Naive thymus-derived CD8-positive, alpha-beta T cell (primary cell): ENCODE measurements around the gene POMT2. TPM values are rescaled to one million over a fixed set of nuclear protein-coding genes. Genes with fewer than 3 reads are reported as not detected.

ENCODE experiments used
- ATAC-seq, 2 donors: fragments of 150-1000 bp; cut with Tn5 transposase in 1 of 2; sonication (Bioruptor Pico), chemical (Tn5 transposase) in 1 of 2; 1 replicate in 1 of 2; 2 replicates in 1 of 2; pipeline ENCODE4 v1.10.0; 2021; ENCODE audit warnings: mild to moderate bottlenecking in 2 of 2, moderate library complexity in 2 of 2
- POLR2A ChIA-PET: fragments of 350-600 bp; sonication (Branson Sonifier 250); formaldehyde crosslinking; loops from one replicate; lab custom pipeline; 2021; ENCODE audit warnings: antibody characterized with exemption; lab: Charles Lee
- DNase-seq, 10 donors: peaks; one replicate each; pipeline versions ENCODE4 v3.0.0 to v3.0.0-alpha.2; 2020 to 2022
- H3K27ac Mint-ChIP-seq, 10 donors: one replicate each; pipeline ENCODE4 v1.8.0; 2020 to 2022; ENCODE audit warnings: mild to moderate bottlenecking in 10 of 10, mixed read lengths in 10 of 10, moderate library complexity in 4 of 10, inconsistent platforms in 1 of 10
- H3K27me3 Mint-ChIP-seq, 5 donors: one replicate each; pipeline ENCODE4 v1.8.0; 2021 to 2022; ENCODE audit warnings: mixed read lengths in 5 of 5
- H3K36me3 Mint-ChIP-seq, 3 donors: one replicate each; pipeline ENCODE4 v1.8.0; 2020 to 2022; ENCODE audit warnings: mixed read lengths in 3 of 3, mild to moderate bottlenecking in 2 of 3, inconsistent platforms in 1 of 3
- H3K4me1 Mint-ChIP-seq, 4 donors: one replicate each; pipeline ENCODE4 v1.8.0; 2021 to 2022; ENCODE audit warnings: mixed read lengths in 4 of 4
- H3K4me3 Mint-ChIP-seq, 10 donors: one replicate each; pipeline ENCODE4 v1.8.0; 2020 to 2022; ENCODE audit warnings: mild to moderate bottlenecking in 10 of 10, mixed read lengths in 10 of 10, moderate library complexity in 6 of 10, inconsistent platforms in 1 of 10
- H3K9me3 Mint-ChIP-seq, 9 donors: one replicate each; pipeline ENCODE4 v1.8.0; 2020 to 2022; ENCODE audit warnings: mixed read lengths in 9 of 9, mild to moderate bottlenecking in 3 of 9, inconsistent platforms in 1 of 9, moderate library complexity in 1 of 9
- polyA plus RNA-seq, 3 donors: library from polyadenylated mRNA; unstranded; fragments of 300-500 nt; fragmentation: Illumina TruSeq; gene quantifications; one replicate each; pipeline ENCODE4 v1.2.3, GENCODE V29; 2021
- total RNA-seq, 8 experiments: library from RNA in 2 of 8; stranded (reverse) in 2 of 8; gene quantifications; one replicate each; pipeline ENCODE4 v1.2.3 and lab custom pipeline; 2021 to 2026

The POMT2 gene
- total and polyA plus RNA-seq, 5 experiments from 2014 or later = 0.25 to 13.9 (median 0.50) TPM

- DNase-seq (no peak), ATAC-seq (no peak)
- H3K27me3 Mint-ChIP-seq = peaks cover 9 to 55% (median 30%) of the 10 kb centered on the region in 5 donors
- POLR2A ChIA-PET = no interaction called here
- H3K9me3 Mint-ChIP-seq = peaks cover 0 to 9% (median 0%) of the 10 kb centered on the region in 9 donors
- H3K36me3 Mint-ChIP-seq = no peaks in the 10 kb centered on the region
- no peak overlapping the region for H3K27ac Mint-ChIP-seq
- peaks cover 0 to 8% (median 4%) of the 10 kb centered on the region in 4 donors for H3K4me1 Mint-ChIP-seq
- peak overlapping the region in 1 of 10 donors; percentile 67 for H3K4me3 Mint-ChIP-seq
Measured at GRCh38 chr14:77268989-77269600, 51.6 kb downstream of the POMT2 start.

- Mint-ChIP-seq H3K4me3 (no peak overlapping the region), H3K4me1 (peaks cover 0 to 8% (median 4%) of the 10 kb centered on the region in 4 donors), H3K27ac (no peak overlapping the region), H3K27me3 (peaks cover 9 to 50% (median 30%) of the 10 kb centered on the region in 5 donors), H3K36me3 (no peaks in the 10 kb centered on the region), H3K9me3 (peaks cover 0 to 9% (median 0%) of the 10 kb centered on the region in 9 donors)
- DNase-seq (no peak), ATAC-seq (no peak)
- POLR2A ChIA-PET = no interaction called here
Measured at GRCh38 chr14:77267937-77268699, 52.6 kb downstream of the POMT2 start.

DNA sequence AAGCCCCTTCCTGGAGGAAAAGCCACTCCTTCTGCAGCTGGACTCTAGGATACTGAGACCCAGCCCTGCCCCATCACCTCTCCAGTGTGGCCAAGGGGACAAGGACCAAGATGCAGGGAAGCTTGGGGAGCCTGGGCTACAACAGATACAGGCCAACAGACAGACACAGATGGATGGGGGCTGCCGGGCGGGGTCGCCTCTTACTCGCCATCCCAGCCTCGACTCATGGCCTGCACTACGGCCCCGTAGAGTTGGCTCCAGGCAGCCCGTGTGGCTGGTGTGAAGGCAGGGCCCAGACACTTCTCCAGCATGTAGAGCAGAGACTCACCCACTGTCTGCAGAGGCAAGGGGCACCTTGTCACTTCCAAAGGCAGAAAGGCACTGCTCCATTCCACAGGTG lies 54.3 kb downstream of the POMT2 start:
- DNase-seq (no peak), ATAC-seq (no peak)
- POLR2A ChIA-PET = no interaction called here
- Mint-ChIP-seq H3K4me3 (no peak overlapping the region), H3K36me3 (no peaks in the 10 kb centered on the region), H3K4me1 (peaks cover 0 to 8% (median 4%) of the 10 kb centered on the region in 4 donors), H3K27ac (no peak overlapping the region), H3K27me3 (peaks cover 6 to 40% (median 20%) of the 10 kb centered on the region in 5 donors), H3K9me3 (peaks cover 0 to 9% (median 0%) of the 10 kb centered on the region in 9 donors)

DNA sequence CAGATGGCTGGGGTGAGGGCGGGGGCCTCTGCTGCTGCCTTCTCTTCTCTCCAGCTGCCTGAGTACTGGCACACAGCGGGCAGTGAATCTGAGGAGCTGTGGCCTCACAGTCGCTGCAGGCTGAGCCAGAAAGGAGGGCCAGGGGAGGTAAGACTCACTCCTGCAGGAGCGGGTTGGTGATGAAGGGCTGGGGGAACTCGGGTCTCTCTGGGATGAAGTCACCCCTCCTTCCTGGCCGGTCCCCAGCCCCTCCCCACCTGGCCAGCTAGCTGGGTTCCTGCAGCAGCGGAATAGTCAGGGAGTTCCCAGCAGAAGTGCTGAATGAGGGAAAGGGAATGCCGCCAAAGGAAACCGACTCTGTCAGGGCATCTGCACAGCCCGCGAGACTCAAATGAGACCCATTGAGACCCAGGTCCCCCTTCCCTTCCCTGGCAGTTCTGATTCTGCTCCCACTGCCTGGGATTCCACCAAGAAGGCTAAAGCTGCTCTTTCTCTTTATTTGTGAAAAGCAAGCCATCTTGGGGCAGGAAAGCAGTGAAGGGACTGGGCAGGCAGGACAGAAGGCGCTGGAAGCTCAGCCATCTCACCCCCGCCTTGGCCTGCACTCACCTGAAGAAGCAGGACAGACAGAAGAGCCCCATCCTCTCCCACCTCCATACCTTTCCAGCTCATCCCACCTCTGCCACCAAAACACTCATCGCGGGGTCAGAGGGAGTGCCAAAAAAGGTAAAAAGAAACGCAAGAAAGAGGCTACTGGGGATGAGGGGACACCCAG lies 54.9 kb downstream of the POMT2 start:
- Mint-ChIP-seq H3K36me3 (no peaks in the 10 kb centered on the region), H3K4me3 (no peak overlapping the region), H3K27ac (no peak overlapping the region), H3K4me1 (peaks cover 0 to 8% (median 4%) of the 10 kb centered on the region in 4 donors), H3K9me3 (peaks cover 0 to 9% (median 0%) of the 10 kb centered on the region in 9 donors), H3K27me3 (peaks cover 9 to 40% (median 22%) of the 10 kb centered on the region in 5 donors)
- DNase-seq (no peak), ATAC-seq (no peak)
- POLR2A ChIA-PET = no interaction called here

DNA sequence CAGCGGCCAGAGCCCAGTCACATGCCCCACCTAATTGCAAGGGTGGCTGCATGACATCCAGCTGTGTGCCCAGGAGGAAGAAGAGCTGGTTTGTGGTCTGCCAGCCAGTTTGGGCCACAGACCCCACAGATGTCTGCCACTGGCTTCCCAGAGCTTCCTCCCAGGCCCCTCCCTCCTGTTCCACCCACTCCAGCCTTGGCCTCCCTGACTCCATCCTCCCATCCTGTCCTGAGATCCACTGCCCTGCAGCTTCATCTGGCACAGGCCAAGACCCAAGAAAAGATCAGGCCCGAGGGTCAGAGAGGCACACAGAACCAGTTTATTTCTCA lies 55.5 kb downstream of the POMT2 start:
- Mint-ChIP-seq H3K27me3 (peaks cover 9 to 37% (median 21%) of the 10 kb centered on the region in 5 donors), H3K27ac (no peak overlapping the region), H3K9me3 (peaks cover 0 to 9% (median 0%) of the 10 kb centered on the region in 9 donors), H3K36me3 (no peaks in the 10 kb centered on the region), H3K4me3 (no peak overlapping the region), H3K4me1 (peaks cover 0 to 8% (median 2%) of the 10 kb centered on the region in 4 donors)
- POLR2A ChIA-PET = no interaction called here
- DNase-seq (no peak), ATAC-seq (no peak)

GRCh38 chr14:77264466-77265186 lies 56.1 kb downstream of the POMT2 start:
- Mint-ChIP-seq H3K4me1 (peaks cover 0 to 6% (median 0%) of the 10 kb centered on the region in 4 donors), H3K27me3 (peaks cover 7 to 37% (median 19%) of the 10 kb centered on the region in 5 donors), H3K27ac (no peak overlapping the region), H3K9me3 (peaks cover 0 to 9% (median 0%) of the 10 kb centered on the region in 9 donors), H3K36me3 (no peaks in the 10 kb centered on the region), H3K4me3 (no peak overlapping the region)
- DNase-seq = no peak
- no peak for ATAC-seq
- POLR2A ChIA-PET = no interaction called here

GRCh38 chr14:77260631-77261030 lies 60.1 kb downstream of the POMT2 start:
- ATAC-seq = no peak
- no peaks in the 10 kb centered on the region for H3K4me1 Mint-ChIP-seq
- POLR2A ChIA-PET = no interaction called here
- H3K36me3 Mint-ChIP-seq = peaks cover 0 to 2% (median 0%) of the 10 kb centered on the region in 3 donors
- DNase-seq = no peak
- peaks cover 4 to 21% (median 19%) of the 10 kb centered on the region in 5 donors for H3K27me3 Mint-ChIP-seq
- H3K9me3 Mint-ChIP-seq = no peaks in the 10 kb centered on the region
- no peak overlapping the region for H3K27ac Mint-ChIP-seq
- H3K4me3 Mint-ChIP-seq = no peak overlapping the region

DNA sequence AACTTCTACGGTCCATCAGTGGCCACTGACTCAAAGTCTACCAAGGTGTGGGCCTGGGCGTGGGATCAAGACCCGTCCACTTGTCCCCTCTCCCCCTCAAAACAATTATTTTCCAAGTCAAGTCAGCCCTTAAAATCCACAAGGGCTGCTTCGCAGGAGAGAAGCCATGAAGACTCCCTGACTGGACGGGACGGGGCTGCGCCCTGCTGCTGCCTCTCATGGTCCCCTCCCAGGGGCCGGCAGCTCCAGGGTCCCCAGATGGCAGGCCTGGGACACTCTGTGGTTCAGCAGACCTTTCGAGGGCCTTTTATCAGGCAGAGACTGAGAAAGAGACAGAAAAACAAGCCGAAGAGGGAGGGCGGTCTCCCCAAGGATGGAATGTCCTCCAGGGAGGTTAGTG lies 60.5 kb downstream of the POMT2 start:
- H3K27ac Mint-ChIP-seq = no peak overlapping the region
- no peak for DNase-seq
- POLR2A ChIA-PET = no interaction called here
- H3K27me3 Mint-ChIP-seq = peaks cover 4 to 21% (median 19%) of the 10 kb centered on the region in 5 donors
- no peak overlapping the region for H3K4me3 Mint-ChIP-seq
- H3K9me3 Mint-ChIP-seq = no peaks in the 10 kb centered on the region
- peaks cover 0 to 2% (median 0%) of the 10 kb centered on the region in 3 donors for H3K36me3 Mint-ChIP-seq
- no peaks in the 10 kb centered on the region for H3K4me1 Mint-ChIP-seq
- ATAC-seq = no peak

DNA sequence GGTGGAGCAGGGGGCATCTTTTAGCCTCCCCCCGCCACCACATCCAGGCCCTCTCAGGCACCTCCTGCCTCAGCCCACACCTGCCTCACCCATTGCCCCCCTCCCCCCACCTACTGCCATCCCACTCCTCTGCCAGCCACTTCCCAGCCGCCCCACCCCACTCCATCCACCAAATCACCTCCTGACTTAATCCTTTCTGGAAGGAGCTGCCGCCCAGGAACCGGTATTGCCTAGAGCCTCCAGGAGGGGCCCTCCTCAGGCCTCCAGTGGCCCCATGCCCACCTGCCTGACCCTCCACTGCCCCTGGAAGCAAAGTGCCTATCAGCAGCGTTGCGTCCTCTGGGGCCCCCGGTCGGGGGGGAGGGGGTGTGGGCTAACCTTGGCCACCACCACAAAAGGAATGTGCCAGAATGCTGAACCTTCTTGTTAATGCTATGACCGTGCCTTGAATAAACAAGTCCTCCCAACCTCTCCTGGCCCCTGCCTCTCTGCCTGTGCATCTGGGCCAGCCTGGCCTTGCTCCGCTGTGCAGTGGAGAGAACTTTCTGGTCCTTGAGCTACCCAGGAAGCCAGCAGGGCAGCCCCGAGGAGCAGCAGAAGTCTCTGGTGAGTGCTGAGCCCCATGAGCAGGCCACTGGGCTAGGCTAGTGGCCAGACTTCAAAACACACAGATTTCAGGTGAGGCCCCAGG lies 61.5 kb downstream of the POMT2 start:
- no peak overlapping the region for H3K27ac Mint-ChIP-seq
- ATAC-seq (no peak), DNase-seq (no peak)
- H3K9me3 Mint-ChIP-seq = no peaks in the 10 kb centered on the region
- POLR2A ChIA-PET = no interaction called here
- H3K4me3 Mint-ChIP-seq = no peak overlapping the region
- no peaks in the 10 kb centered on the region for H3K4me1 Mint-ChIP-seq
- H3K36me3 Mint-ChIP-seq = peaks cover 0 to 2% (median 0%) of the 10 kb centered on the region in 3 donors
- peaks cover 4 to 21% (median 19%) of the 10 kb centered on the region in 5 donors for H3K27me3 Mint-ChIP-seq

- no peak for DNase-seq
- no peaks in the 10 kb centered on the region for H3K4me1 Mint-ChIP-seq
- ATAC-seq = no peak
- no peak overlapping the region for H3K27ac Mint-ChIP-seq
- no peak overlapping the region for H3K4me3 Mint-ChIP-seq
- POLR2A ChIA-PET = no interaction called here
- no peaks in the 10 kb centered on the region for H3K9me3 Mint-ChIP-seq
- peaks cover 0 to 2% (median 0%) of the 10 kb centered on the region in 3 donors for H3K36me3 Mint-ChIP-seq
- H3K27me3 Mint-ChIP-seq = peaks cover 4 to 26% (median 24%) of the 10 kb centered on the region in 5 donors
Measured at GRCh38 chr14:77258566-77258965, 62.1 kb downstream of the POMT2 start.

- peaks cover 0 to 2% (median 0%) of the 10 kb centered on the region in 3 donors for H3K36me3 Mint-ChIP-seq
- no peak overlapping the region for H3K4me3 Mint-ChIP-seq
- DNase-seq = no peak
- no peaks in the 10 kb centered on the region for H3K4me1 Mint-ChIP-seq
- H3K9me3 Mint-ChIP-seq = no peaks in the 10 kb centered on the region
- POLR2A ChIA-PET = no interaction called here
- ATAC-seq = no peak
- H3K27me3 Mint-ChIP-seq = peaks cover 4 to 31% (median 21%) of the 10 kb centered on the region in 5 donors
- no peak overlapping the region for H3K27ac Mint-ChIP-seq
Measured at GRCh38 chr14:77257700-77258099, 63.0 kb downstream of the POMT2 start.

DNA sequence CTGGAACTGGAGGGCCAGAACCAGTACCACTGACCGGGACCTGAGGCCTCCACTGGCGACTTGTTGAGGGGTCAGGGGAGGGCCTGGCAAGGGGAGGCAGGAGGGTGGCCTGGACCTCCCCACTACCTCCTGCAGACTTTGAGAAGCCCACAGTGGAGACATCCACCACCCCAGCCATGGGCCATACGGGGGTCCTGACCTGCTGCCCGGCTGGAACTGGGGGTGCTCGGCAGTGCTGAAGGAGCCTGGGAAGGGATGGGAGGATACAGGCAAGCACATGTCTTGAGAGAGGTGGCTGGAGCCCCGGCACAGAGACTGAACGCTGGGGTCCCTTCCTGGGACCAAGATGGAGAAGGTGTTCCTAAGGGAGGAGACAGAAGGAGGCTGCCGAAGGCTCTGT lies 64.0 kb downstream of the POMT2 start:
- ATAC-seq (no peak), DNase-seq (no peak)
- Mint-ChIP-seq H3K27me3 (peaks cover 4 to 31% (median 20%) of the 10 kb centered on the region in 5 donors), H3K36me3 (peaks cover 0 to 2% (median 0%) of the 10 kb centered on the region in 3 donors), H3K27ac (no peak overlapping the region), H3K4me1 (no peaks in the 10 kb centered on the region), H3K9me3 (no peaks in the 10 kb centered on the region), H3K4me3 (no peak overlapping the region)
- POLR2A ChIA-PET = no interaction called here
